ENCODE measurements around the gene SLC28A3.
"Not testable (repeated sequence)": the region's sequence is repeated elsewhere in the genome, so short reads cannot be mapped to it uniquely, and the experiment has no call there.

Gene SLC28A3

GRCh38 chr9:84340535-84340934 lies at the start of gene SLC28A3:
SLC28A3 (minus strand) TSS chr9:84340758; CDS start chr9:84340633, 125 bp downstream.
- FAIRE-seq: no peak

- FAIRE-seq: not testable (repeated sequence)
These were observed 49.7 kb upstream of the SLC28A3 start for GRCh38 chr9:84390254-84390653.

DNA sequence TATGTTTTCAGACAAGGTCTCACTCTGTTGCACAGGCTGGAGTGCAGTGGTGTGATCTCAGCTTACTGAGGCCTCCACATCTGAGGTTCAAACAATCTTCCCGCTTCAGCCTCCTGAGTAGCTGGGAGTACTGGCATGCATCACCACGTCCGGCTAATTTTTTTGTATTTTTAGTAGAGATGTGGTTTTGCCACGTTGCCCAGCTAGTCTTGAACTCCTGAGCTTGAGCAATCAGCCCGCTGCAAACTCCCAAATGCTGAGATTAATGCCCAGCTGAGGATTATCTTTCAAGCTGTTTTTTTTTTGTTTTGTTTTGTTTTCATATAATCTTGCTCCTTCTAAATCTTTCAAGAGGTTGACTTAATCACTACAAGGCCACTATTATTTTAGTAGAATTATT lies 47.3 kb upstream of the SLC28A3 start:
- FAIRE-seq: no peak

GRCh38 chr9:84386753-84387152 lies 46.2 kb upstream of the SLC28A3 start:
- no peak for FAIRE-seq

- no peak for FAIRE-seq
These were observed 45.0 kb upstream of the SLC28A3 start for GRCh38 chr9:84385386-84386040.

GRCh38 chr9:84384617-84385016 lies 44.1 kb upstream of the SLC28A3 start:
- no peak for FAIRE-seq

GRCh38 chr9:84383178-84383577 lies 42.6 kb upstream of the SLC28A3 start:
- FAIRE-seq: no peak

- FAIRE-seq: no peak
These were observed 42.2 kb upstream of the SLC28A3 start for GRCh38 chr9:84382720-84383119.

GRCh38 chr9:84381508-84381907 lies 41.0 kb upstream of the SLC28A3 start:
- no peak for FAIRE-seq

- FAIRE-seq: no peak
These were observed 39.2 kb upstream of the SLC28A3 start for GRCh38 chr9:84379740-84380139.

- FAIRE-seq: no peak
These were observed 35.4 kb upstream of the SLC28A3 start for GRCh38 chr9:84375954-84376353.

DNA sequence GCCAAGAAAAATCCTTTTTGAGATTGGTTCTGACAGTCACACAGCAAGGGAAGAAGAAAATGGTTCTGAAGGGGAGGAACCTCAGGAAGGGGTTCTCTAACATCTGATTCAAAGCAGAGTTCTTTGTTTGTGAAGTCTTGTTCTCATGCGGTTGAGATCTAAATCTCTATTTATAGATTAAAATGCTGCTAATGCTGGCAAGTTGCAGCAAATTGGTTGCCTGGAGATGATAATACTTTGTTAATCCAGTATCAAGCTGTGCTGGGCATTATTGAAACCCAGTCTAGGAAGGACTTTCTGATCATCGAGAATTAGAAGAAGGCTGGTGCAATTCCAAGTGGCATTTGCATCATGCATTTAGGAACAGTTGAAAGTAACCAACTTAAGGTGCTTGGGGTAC lies 34.0 kb upstream of the SLC28A3 start:
- no peak for FAIRE-seq

DNA sequence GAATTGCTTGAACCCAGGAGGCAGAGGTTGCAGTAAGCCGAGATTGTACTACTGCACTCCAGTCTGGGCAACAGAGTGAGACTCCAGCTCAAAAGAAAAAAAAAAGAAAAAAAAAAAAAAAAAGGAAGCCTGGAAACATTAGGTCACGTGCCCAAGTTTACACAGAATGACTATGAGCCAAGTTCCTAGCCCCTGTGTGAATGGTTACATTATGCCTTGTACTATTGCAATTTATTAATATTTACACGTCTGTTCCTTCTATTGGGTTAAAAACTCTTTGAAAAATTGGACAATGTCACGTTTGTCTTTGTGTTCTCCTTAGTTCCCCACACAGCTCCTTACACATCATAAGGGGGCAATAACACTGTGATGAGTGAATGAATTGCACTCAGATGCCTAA lies 33.5 kb upstream of the SLC28A3 start:
- no peak for FAIRE-seq

DNA sequence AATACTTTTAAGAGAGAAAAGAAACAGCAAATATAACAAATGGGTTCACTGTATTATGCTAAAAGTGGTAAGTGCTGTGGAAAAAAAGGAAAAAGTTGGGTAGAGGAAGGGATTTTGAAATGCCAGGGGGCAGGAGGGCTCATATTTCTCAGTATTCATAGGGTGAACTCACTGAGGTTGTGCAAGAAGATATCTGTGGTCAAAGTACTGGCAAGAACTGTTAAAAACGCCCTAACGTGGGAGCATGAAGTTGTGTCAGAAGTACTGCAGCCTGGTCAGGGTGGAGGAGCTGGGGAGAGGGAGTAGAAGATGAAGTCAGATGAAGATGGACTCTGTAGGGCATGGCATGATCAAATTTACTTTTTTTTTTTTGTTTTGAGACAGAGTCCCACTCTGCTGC lies 31.2 kb upstream of the SLC28A3 start:
- FAIRE-seq: no peak

DNA sequence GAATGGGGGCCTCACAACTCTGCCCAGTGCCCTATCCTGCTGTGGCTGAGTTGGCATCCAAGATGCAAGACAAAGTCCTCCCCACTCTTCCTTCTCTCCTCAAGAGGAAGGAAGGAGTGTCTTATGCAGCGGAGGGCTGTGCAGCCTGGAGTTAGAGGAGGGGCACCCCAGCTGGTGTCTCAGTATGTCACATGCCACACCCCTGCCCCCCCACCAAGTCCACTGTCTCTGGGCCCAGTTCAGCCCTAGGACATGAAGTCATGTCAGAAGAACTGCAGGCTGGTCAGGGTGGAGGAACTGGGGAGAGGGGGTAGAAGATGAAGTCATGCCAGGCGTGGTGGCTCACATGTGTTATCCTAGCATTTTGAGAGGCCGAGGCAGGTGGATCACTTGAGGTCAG lies 28.0 kb upstream of the SLC28A3 start:
- no peak for FAIRE-seq

DNA sequence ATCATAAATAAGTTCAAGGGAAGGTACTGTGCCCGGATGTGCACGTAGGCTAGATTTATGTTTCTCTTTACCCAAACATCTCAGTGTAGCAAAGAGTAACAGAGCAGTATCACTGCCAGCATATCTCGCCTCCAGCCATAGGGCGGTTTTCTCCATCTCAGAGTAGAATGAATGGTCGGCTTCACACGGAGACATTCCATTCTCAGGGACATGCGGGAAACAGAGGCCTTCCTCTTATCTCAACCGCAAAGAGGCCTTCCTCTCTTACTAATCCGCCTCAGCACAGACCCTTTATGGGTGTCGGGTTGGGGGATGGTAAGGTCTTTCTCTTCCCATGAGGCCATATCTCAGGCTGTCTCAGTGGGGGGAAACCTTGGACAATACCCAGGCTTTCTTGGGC lies 27.2 kb upstream of the SLC28A3 start:
- not testable (repeated sequence) for FAIRE-seq

DNA sequence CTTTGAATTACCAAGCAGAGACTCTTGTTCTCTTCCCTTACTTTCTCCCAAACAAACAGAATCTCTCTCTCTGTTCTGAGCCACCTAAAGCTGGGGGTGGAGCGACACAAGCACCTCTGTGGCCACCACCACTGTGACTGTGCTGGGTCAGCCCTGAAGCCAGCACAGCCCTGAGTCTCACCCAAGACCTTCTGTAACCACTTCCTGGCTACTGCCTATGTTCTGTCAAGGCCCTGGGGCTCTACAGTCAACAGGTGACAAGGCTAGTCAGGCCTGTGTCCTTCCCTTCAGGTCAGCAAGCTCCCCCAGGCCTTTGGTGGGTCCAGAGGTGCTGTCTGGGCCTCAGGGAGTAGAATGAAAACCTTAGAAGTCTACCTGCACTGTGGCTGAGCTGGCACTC lies 26.1 kb upstream of the SLC28A3 start:
- FAIRE-seq: no peak

GRCh38 chr9:84364894-84365490 lies 24.4 kb upstream of the SLC28A3 start:
- FAIRE-seq: not testable (repeated sequence)

- no peak for FAIRE-seq
These were observed 21.1 kb upstream of the SLC28A3 start for GRCh38 chr9:84361645-84362044.

DNA sequence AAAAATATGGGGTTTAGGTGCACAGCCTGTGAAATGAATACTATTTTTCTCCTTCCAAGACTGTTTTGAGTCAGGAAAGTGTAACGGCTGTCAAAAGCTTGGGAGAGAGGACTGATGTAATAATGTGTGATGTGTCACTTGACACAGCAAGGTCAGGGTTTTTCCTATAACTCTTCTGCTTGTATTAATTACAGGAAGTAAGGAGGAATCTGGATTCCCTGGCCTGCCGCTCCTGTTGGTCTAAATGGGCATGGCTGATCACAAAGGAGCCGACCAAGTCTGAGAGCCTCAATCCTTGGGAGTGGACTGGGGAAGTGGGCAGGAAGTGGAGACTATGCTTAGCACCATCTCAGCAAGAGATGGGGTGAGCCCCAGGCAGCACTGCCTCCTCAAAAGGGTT lies 16.7 kb upstream of the SLC28A3 start:
- FAIRE-seq: no peak

DNA sequence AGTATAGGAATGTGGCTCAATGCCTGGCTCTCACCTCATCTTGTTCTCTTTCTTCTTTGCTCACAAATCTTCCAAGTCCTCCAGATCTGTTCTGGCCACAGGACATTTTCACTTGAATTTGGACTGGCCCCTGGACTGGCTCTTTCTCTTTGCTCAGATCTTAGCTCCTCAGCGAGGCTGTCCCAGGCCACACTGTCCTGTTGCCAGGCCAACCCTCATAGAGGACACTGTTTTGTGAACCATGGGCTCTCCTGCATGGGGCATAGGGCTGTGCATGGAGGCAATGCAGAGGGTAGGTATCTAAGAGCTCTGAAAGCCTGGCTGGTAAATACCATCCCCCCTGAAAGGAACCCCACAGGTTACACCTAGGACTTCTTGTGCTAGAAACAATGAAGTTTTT lies 13.5 kb upstream of the SLC28A3 start:
- FAIRE-seq: no peak

DNA sequence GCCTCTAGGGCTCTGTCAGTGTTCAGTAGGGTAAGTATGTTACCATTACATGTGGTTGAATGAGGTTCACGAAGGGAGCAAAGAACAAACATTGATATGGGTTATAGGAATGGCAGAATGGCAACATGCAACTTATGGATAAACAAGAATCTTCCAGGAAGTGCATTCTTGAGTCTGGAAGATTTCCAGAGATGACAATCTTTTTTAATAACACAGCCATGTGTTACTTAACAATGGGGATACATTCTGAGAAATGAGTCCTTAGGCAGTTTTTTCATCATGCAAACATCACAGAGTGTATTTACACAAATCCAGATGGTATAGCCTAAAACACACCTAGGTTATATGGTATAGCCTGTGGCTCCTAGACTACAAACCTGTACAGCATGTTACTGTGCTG lies 9.1 kb upstream of the SLC28A3 start:
- no peak for FAIRE-seq

DNA sequence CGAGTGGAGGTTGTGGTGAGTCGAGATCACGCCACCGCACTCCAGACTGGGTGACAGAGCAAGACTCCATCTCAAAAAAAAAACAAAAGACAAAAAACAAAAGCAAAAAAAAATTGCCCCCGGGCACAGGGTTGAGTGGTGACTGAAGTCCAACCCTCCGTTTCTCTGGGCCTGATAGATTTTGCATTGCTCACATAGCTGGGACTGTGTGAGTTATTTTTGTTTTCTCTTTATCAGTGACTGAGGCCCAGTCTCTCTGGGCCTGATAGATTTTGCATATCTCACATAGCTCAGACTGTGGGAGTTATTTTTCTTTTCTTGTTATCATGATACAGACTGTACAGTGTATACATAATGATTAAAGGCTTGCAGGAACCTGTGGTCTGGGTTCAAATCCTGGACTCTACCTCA lies 2.6 kb upstream of the SLC28A3 start:
- no peak for FAIRE-seq

- no peak for FAIRE-seq
These were observed 596 bp downstream of the SLC28A3 start for GRCh38 chr9:84339962-84340361.

- no peak for FAIRE-seq
These were observed 1.1 kb downstream of the SLC28A3 start for GRCh38 chr9:84339503-84339902.

Data from colon (tissue), 2 donors.